Measurements from ENCODE around the gene POTEM.
"Not testable (repeated sequence)": the region's sequence is repeated elsewhere in the genome, so short reads cannot be mapped to it uniquely, and the experiment has no call there.

POTEM gene

GRCh38 chr14:19036811-19037382, 69.7 kb downstream of the POTEM start:
- no CpG with 5 or more reads among the region's 26 CpGs for WGBS, 2 experiments (ENCODE audit: insufficient coverage in 2 of 2)

GRCh38 chr14:19038060-19038664, 70.9 kb downstream of the POTEM start:
- not testable (repeated sequence) for H3K36me3 ChIP-seq (ENCODE audit: control insufficient read depth, insufficient read depth, low read length); H3K4me3 ChIP-seq (ENCODE audit: extremely low read depth, insufficient read depth, low read length, poor library complexity, severe bottlenecking)

More at GRCh38 chr14:19036811-19037382, 69.7 kb downstream of the POTEM start:
- H3K4me3 ChIP-seq (ENCODE audit: extremely low read depth, insufficient read depth, low read length, poor library complexity, severe bottlenecking); H3K4me1 ChIP-seq (ENCODE audit: control insufficient read depth, insufficient read depth, low read length, poor library complexity, severe bottlenecking); H3K36me3 ChIP-seq (ENCODE audit: control insufficient read depth, insufficient read depth, low read length); H3K27ac ChIP-seq (ENCODE audit: low read depth, low read length, severe bottlenecking); H3K9me3 ChIP-seq (ENCODE audit: control insufficient read depth, low read length): not testable (repeated sequence)

GRCh38 chr14:19038785-19039184, 71.6 kb downstream of the POTEM start:
- H3K9me3 ChIP-seq (ENCODE audit: control insufficient read depth, low read length); H3K27ac ChIP-seq (ENCODE audit: low read depth, low read length, severe bottlenecking); H3K36me3 ChIP-seq (ENCODE audit: control insufficient read depth, insufficient read depth, low read length); H3K4me3 ChIP-seq (ENCODE audit: extremely low read depth, insufficient read depth, low read length, poor library complexity, severe bottlenecking); H3K4me1 ChIP-seq (ENCODE audit: control insufficient read depth, insufficient read depth, low read length, poor library complexity, severe bottlenecking): not testable (repeated sequence)
- WGBS, 2 experiments (ENCODE audit: insufficient coverage in 2 of 2): no CpG with 5 or more reads among the region's 15 CpGs

More at GRCh38 chr14:19038060-19038664, 70.9 kb downstream of the POTEM start:
- not testable (repeated sequence) for H3K4me1 ChIP-seq (ENCODE audit: control insufficient read depth, insufficient read depth, low read length, poor library complexity, severe bottlenecking); H3K9me3 ChIP-seq (ENCODE audit: control insufficient read depth, low read length); H3K27ac ChIP-seq (ENCODE audit: low read depth, low read length, severe bottlenecking)
- no CpG with 5 or more reads among the region's 28 CpGs for WGBS, 2 experiments (ENCODE audit: insufficient coverage in 2 of 2)

GRCh38 chr14:19043384-19043783, 76.2 kb downstream of the POTEM start:
- WGBS, 2 experiments (ENCODE audit: insufficient coverage in 2 of 2): 14 to 57% methylated on average over 1 of the region's 2 CpGs
- not testable (repeated sequence) for H3K9me3 ChIP-seq (ENCODE audit: control insufficient read depth, low read length); H3K4me3 ChIP-seq (ENCODE audit: extremely low read depth, insufficient read depth, low read length, poor library complexity, severe bottlenecking); H3K36me3 ChIP-seq (ENCODE audit: control insufficient read depth, insufficient read depth, low read length); H3K27ac ChIP-seq (ENCODE audit: low read depth, low read length, severe bottlenecking); H3K4me1 ChIP-seq (ENCODE audit: control insufficient read depth, insufficient read depth, low read length, poor library complexity, severe bottlenecking)

Measured in mesodermal cell (in vitro differentiated cells).